ENCODE results near the gene CEBPA.

Gene CEBPA

GRCh38 chr19:33290956-33291622, 11.2 kb downstream of the CEBPA start:
- no peak overlapping the region for H3K4me3 Mint-ChIP-seq
- H3K9me3 Mint-ChIP-seq, result peaks cover 19% of the 10 kb centered on the region
- peaks cover 4% of the 10 kb centered on the region for H3K4me1 Mint-ChIP-seq (ENCODE audit: low read depth)
- DNase-seq, result no peak
- H3K27me3 Mint-ChIP-seq, result peaks cover 49% of the 10 kb centered on the region
- no peak overlapping the region for H3K27ac Mint-ChIP-seq
- H3K36me3 Mint-ChIP-seq (ENCODE audit: low read depth), result no peaks in the 10 kb centered on the region

GRCh38 chr19:33290082-33290815, 12.1 kb downstream of the CEBPA start:
- no peak for DNase-seq
- Mint-ChIP-seq H3K4me3 (no peak overlapping the region), H3K36me3 (ENCODE audit: low read depth) (no peaks in the 10 kb centered on the region), H3K4me1 (ENCODE audit: low read depth) (peaks cover 4% of the 10 kb centered on the region), H3K27me3 (peaks cover 49% of the 10 kb centered on the region), H3K27ac (no peak overlapping the region), H3K9me3 (peaks cover 19% of the 10 kb centered on the region)

GRCh38 chr19:33289261-33289660, 13.1 kb downstream of the CEBPA start:
- Mint-ChIP-seq H3K36me3 (ENCODE audit: low read depth) (no peaks in the 10 kb centered on the region), H3K27me3 (peaks cover 51% of the 10 kb centered on the region), H3K4me1 (ENCODE audit: low read depth) (peaks cover 4% of the 10 kb centered on the region)

GRCh38 chr19:33288666-33289065, 13.7 kb downstream of the CEBPA start:
- Mint-ChIP-seq H3K27ac (no peak overlapping the region), H3K27me3 (peaks cover 47% of the 10 kb centered on the region), H3K4me1 (ENCODE audit: low read depth) (peaks cover 4% of the 10 kb centered on the region), H3K9me3 (peaks cover 19% of the 10 kb centered on the region), H3K4me3 (no peak overlapping the region), H3K36me3 (ENCODE audit: low read depth) (no peaks in the 10 kb centered on the region)
- no peak for DNase-seq

More at GRCh38 chr19:33289261-33289660, 13.1 kb downstream of the CEBPA start:
- no peak overlapping the region for H3K27ac Mint-ChIP-seq
- no peak for DNase-seq
- peaks cover 19% of the 10 kb centered on the region for H3K9me3 Mint-ChIP-seq
- no peak overlapping the region for H3K4me3 Mint-ChIP-seq

- H3K27me3 Mint-ChIP-seq, result peaks cover 39% of the 10 kb centered on the region
- H3K9me3 Mint-ChIP-seq, result peaks cover 19% of the 10 kb centered on the region
- H3K27ac Mint-ChIP-seq, result no peak overlapping the region
- no peaks in the 10 kb centered on the region for H3K36me3 Mint-ChIP-seq (ENCODE audit: low read depth)
- no peak for DNase-seq
- H3K4me3 Mint-ChIP-seq, result no peak overlapping the region
- peaks cover 4% of the 10 kb centered on the region for H3K4me1 Mint-ChIP-seq (ENCODE audit: low read depth)
These were observed 14.4 kb downstream of the CEBPA start for GRCh38 chr19:33287927-33288326.

GRCh38 chr19:33287438-33287837, 14.9 kb downstream of the CEBPA start:
- DNase-seq, result no peak
- Mint-ChIP-seq H3K36me3 (ENCODE audit: low read depth) (no peaks in the 10 kb centered on the region), H3K4me1 (ENCODE audit: low read depth) (peaks cover 4% of the 10 kb centered on the region), H3K27ac (no peak overlapping the region), H3K27me3 (peaks cover 36% of the 10 kb centered on the region), H3K9me3 (peaks cover 19% of the 10 kb centered on the region), H3K4me3 (no peak overlapping the region)

GRCh38 chr19:33286899-33287298, 15.4 kb downstream of the CEBPA start:
- H3K36me3 Mint-ChIP-seq (ENCODE audit: low read depth), result no peaks in the 10 kb centered on the region
- H3K27ac Mint-ChIP-seq, result no peak overlapping the region
- no peak overlapping the region for H3K4me3 Mint-ChIP-seq
- H3K4me1 Mint-ChIP-seq (ENCODE audit: low read depth), result peaks cover 4% of the 10 kb centered on the region
- DNase-seq, result no peak
- H3K9me3 Mint-ChIP-seq, result peaks cover 19% of the 10 kb centered on the region
- peaks cover 30% of the 10 kb centered on the region for H3K27me3 Mint-ChIP-seq

- Mint-ChIP-seq H3K4me3 (no peak overlapping the region), H3K9me3 (peaks cover 19% of the 10 kb centered on the region), H3K27me3 (peaks cover 24% of the 10 kb centered on the region), H3K27ac (no peak overlapping the region), H3K4me1 (ENCODE audit: low read depth) (peaks cover 11% of the 10 kb centered on the region), H3K36me3 (ENCODE audit: low read depth) (no peaks in the 10 kb centered on the region)
- no peak for DNase-seq
These were observed 16.9 kb downstream of the CEBPA start for GRCh38 chr19:33285441-33285927.

GRCh38 chr19:33284756-33285155, 17.6 kb downstream of the CEBPA start:
- Mint-ChIP-seq H3K4me1 (ENCODE audit: low read depth) (peaks cover 18% of the 10 kb centered on the region), H3K27ac (no peak overlapping the region), H3K9me3 (peaks cover 19% of the 10 kb centered on the region), H3K27me3 (peaks cover 24% of the 10 kb centered on the region), H3K36me3 (ENCODE audit: low read depth) (no peaks in the 10 kb centered on the region), H3K4me3 (no peak overlapping the region)
- DNase-seq, result no peak

- DNase-seq, result no peak
- no peak overlapping the region for H3K27ac Mint-ChIP-seq
- peaks cover 17% of the 10 kb centered on the region for H3K9me3 Mint-ChIP-seq
- H3K27me3 Mint-ChIP-seq, result peaks cover 24% of the 10 kb centered on the region
- no peaks in the 10 kb centered on the region for H3K36me3 Mint-ChIP-seq (ENCODE audit: low read depth)
- peaks cover 19% of the 10 kb centered on the region for H3K4me1 Mint-ChIP-seq (ENCODE audit: low read depth)
- no peak overlapping the region for H3K4me3 Mint-ChIP-seq
These were observed 18.1 kb downstream of the CEBPA start for GRCh38 chr19:33284146-33284643.

- peaks cover 24% of the 10 kb centered on the region for H3K27me3 Mint-ChIP-seq
- H3K9me3 Mint-ChIP-seq, result peaks cover 11% of the 10 kb centered on the region
- no peak overlapping the region for H3K4me3 Mint-ChIP-seq
- no peaks in the 10 kb centered on the region for H3K36me3 Mint-ChIP-seq (ENCODE audit: low read depth)
- H3K27ac Mint-ChIP-seq, result no peak overlapping the region
- H3K4me1 Mint-ChIP-seq (ENCODE audit: low read depth), result peaks cover 19% of the 10 kb centered on the region
- DNase-seq, result no peak
These were observed 18.7 kb downstream of the CEBPA start for GRCh38 chr19:33283589-33283988.

GRCh38 chr19:33282036-33282671, 20.2 kb downstream of the CEBPA start:
- H3K4me1 Mint-ChIP-seq (ENCODE audit: low read depth), result peaks cover 19% of the 10 kb centered on the region
- no peak overlapping the region for H3K4me3 Mint-ChIP-seq
- H3K36me3 Mint-ChIP-seq (ENCODE audit: low read depth), result no peaks in the 10 kb centered on the region
- no peak for DNase-seq
- peaks cover 16% of the 10 kb centered on the region for H3K27me3 Mint-ChIP-seq
- no peaks in the 10 kb centered on the region for H3K9me3 Mint-ChIP-seq
- H3K27ac Mint-ChIP-seq, result no peak overlapping the region

GRCh38 chr19:33281296-33281926, 20.9 kb downstream of the CEBPA start:
- no peak for DNase-seq
- H3K36me3 Mint-ChIP-seq (ENCODE audit: low read depth), result no peaks in the 10 kb centered on the region
- H3K27ac Mint-ChIP-seq, result no peak overlapping the region
- peaks cover 15% of the 10 kb centered on the region for H3K4me1 Mint-ChIP-seq (ENCODE audit: low read depth)
- peaks cover 14% of the 10 kb centered on the region for H3K27me3 Mint-ChIP-seq
- no peak overlapping the region for H3K4me3 Mint-ChIP-seq
- no peaks in the 10 kb centered on the region for H3K9me3 Mint-ChIP-seq

GRCh38 chr19:33280351-33280921, 21.9 kb downstream of the CEBPA start:
- DNase-seq, result peak; percentile 69
- Mint-ChIP-seq H3K4me1 (ENCODE audit: low read depth) (peaks cover 15% of the 10 kb centered on the region), H3K4me3 (peak overlapping the region; percentile 43), H3K36me3 (ENCODE audit: low read depth) (no peaks in the 10 kb centered on the region), H3K27me3 (peaks cover 13% of the 10 kb centered on the region), H3K9me3 (no peaks in the 10 kb centered on the region), H3K27ac (peak overlapping the region; percentile 83)
